SU-DHL-6 (cell line): ENCODE results near the gene TMC3.

Source experiments
- H2AFZ ChIP-seq: fragments of 200-600 bp; sonication (generic); 2 replicates; pipeline ENCODE4 v1.6.1; 2014; ENCODE audit warnings: low read depth, mild to moderate bottlenecking, moderate library complexity, mixed read lengths, antibody characterized with exemption, low read length; ENCODE audit not compliant: severe bottlenecking
- H3F3A ChIP-seq: fragments of 200-600 bp; shearing (Covaris generic); 2 replicates; pipeline ENCODE4 v1.6.0; 2016; ENCODE audit warnings: antibody characterized with exemption, mild to moderate bottlenecking; ENCODE audit not compliant: insufficient read depth
- H3K27ac ChIP-seq: fragments of 200-600 bp; sonication (generic); 2 replicates; pipeline ENCODE4 v1.5.1; 2016; ENCODE audit warnings: low read depth, mild to moderate bottlenecking, low read length, moderate library complexity, mixed read lengths
- H3K27me3 ChIP-seq: fragments of 200-600 bp; sonication (generic), shearing (Covaris generic); 2 replicates; pipeline ENCODE4 v1.6.0; 2014; ENCODE audit warnings: mild to moderate bottlenecking, low read length
- H3K36me3 ChIP-seq: fragments of 200-600 bp; sonication (generic); 2 replicates; pipeline ENCODE4 v1.6.1; 2014; ENCODE audit warnings: mild to moderate bottlenecking, low read length, mixed read lengths
- H3K4me2 ChIP-seq: fragments of 300-600, 200-600 bp; shearing (Covaris generic), sonication (generic); 2 replicates; pipeline ENCODE4 v1.6.0; 2014; ENCODE audit warnings: low read length, low read depth, mild to moderate bottlenecking; ENCODE audit not compliant: poor library complexity, severe bottlenecking
- H3K4me3 ChIP-seq: fragments of 200-600 bp; sonication (generic); 2 replicates; pipeline ENCODE4 v1.5.1; 2014; ENCODE audit warnings: antibody characterized with exemption, low read length, mild to moderate bottlenecking, mixed read lengths; ENCODE audit not compliant: insufficient read depth, poor library complexity, severe bottlenecking
- H3K79me2 ChIP-seq: fragments of 200-600 bp; sonication (generic); 2 replicates; pipeline ENCODE4 v1.6.1; 2014; ENCODE audit warnings: mild to moderate bottlenecking, low read length, moderate library complexity; ENCODE audit not compliant: insufficient read depth
- H3K9ac ChIP-seq: fragments of 200-600 bp; sonication (generic); 2 replicates; pipeline ENCODE4 v1.7.0; 2014; ENCODE audit warnings: mild to moderate bottlenecking, low read length
- H3K9me2 ChIP-seq: fragments of 200-600 bp; sonication (generic); replicated peaks from 2 replicates; pipeline ENCODE4 v1.6.1; 2014; ENCODE audit warnings: low read length; ENCODE audit not compliant: insufficient read depth
- H3K9me3 ChIP-seq: fragments of 200-600 bp; sonication (generic); 2 replicates; pipeline ENCODE4 v1.6.1; 2014; ENCODE audit warnings: low read length, mixed read lengths; ENCODE audit not compliant: insufficient read depth
- H4K20me1 ChIP-seq: fragments of 200-600 bp; sonication (generic); 2 replicates; pipeline ENCODE4 v1.6.1; 2014; ENCODE audit warnings: low read depth, mild to moderate bottlenecking, antibody characterized with exemption, low read length, moderate library complexity, mixed read lengths
- CTCF ChIP-seq: fragments of 200-600 bp; sonication (generic); IDR thresholded peaks from one replicate; pipeline ENCODE4 v1.5.1; 2017; ENCODE audit warnings: antibody characterized with exemption, mild to moderate bottlenecking, low read length, moderate library complexity; ENCODE audit not compliant: insufficient read depth, poor library complexity, severe bottlenecking
- EZH2phosphoT487 ChIP-seq: fragments of 200-600 bp; sonication (generic), shearing (Covaris generic); conservative IDR thresholded peaks from 2 replicates; pipeline ENCODE4 v1.6.1; 2018; ENCODE audit warnings: mild to moderate bottlenecking, antibody characterized with exemption, low read length, moderate library complexity, mixed read lengths

TMC3 gene

DNA sequence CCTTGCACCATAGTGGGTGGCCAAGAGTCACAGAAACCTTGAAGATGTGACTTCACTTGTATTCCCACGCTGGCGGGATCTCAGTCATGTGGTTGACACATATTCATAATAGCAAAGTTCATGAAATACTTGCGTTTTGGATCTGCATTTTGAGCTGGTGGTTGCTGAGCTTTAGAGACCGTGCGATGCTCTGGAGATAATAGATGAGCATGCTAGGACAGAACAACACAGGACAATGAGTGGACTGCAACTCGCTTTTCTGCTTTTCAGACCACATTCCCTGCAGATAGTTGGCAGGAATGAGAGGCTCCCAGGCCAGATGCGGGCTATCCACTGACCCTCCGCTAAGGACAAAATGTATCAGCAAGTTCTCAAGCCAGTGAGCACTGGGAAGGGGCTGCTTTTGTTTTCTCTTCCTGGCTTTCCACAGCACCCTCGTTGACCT, 36.3 kb downstream of the TMC3 start:
- Histone ChIP-seq H3K27me3 (no peaks in the 10 kb centered on the region), H3F3A (no peaks in the 10 kb centered on the region), H3K9me2 (no peaks in the 10 kb centered on the region), H4K20me1 (no peaks in the 10 kb centered on the region), H3K9me3 (no peaks in the 10 kb centered on the region), H3K27ac (no peak overlapping the region), H3K79me2 (no peaks in the 10 kb centered on the region), H3K4me3 (no peak overlapping the region), H3K9ac (no peak overlapping the region), H2AFZ (no peak overlapping the region), H3K4me2 (no peak overlapping the region), H3K36me3 (no peaks in the 10 kb centered on the region)
- TF ChIP-seq EZH2phosphoT487 (no peak), CTCF (no peak)

- Histone ChIP-seq H4K20me1 (no peaks in the 10 kb centered on the region), H3K9me3 (no peaks in the 10 kb centered on the region), H3K4me2 (no peak overlapping the region), H2AFZ (no peak overlapping the region), H3K27me3 (no peaks in the 10 kb centered on the region), H3K9ac (no peak overlapping the region), H3K4me3 (no peak overlapping the region), H3K79me2 (no peaks in the 10 kb centered on the region), H3K27ac (no peak overlapping the region), H3K9me2 (no peaks in the 10 kb centered on the region), H3F3A (no peaks in the 10 kb centered on the region), H3K36me3 (no peaks in the 10 kb centered on the region)
- no peak for TF ChIP-seq EZH2phosphoT487
- TF ChIP-seq CTCF = no peak
Observed at GRCh38 chr15:81337241-81337640, 36.8 kb downstream of the TMC3 start.

DNA sequence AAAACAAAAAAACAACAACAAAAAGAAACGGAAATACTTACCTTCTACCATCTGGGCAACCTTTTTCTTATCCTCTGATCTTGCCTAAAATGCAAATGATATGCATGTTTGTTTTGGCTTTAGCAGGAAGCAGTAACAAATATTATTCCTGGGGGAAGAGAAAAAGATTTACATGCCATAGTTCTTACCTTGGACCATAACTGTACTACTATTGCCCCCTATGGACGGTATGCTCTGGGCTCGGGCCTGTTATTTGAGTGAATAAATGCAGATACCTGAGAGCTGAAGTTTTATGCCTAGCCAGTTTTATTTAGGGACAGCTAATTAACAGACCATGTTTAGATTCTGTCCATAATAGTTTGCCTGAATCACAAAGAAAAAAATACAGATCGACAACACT, 37.4 kb downstream of the TMC3 start:
- Histone ChIP-seq H3K9me3 (no peaks in the 10 kb centered on the region), H3K4me2 (no peak overlapping the region), H3K27ac (no peak overlapping the region), H4K20me1 (no peaks in the 10 kb centered on the region), H3K36me3 (no peaks in the 10 kb centered on the region), H3K9ac (no peak overlapping the region), H3K79me2 (no peaks in the 10 kb centered on the region), H2AFZ (no peak overlapping the region), H3F3A (no peaks in the 10 kb centered on the region), H3K27me3 (no peaks in the 10 kb centered on the region), H3K9me2 (no peaks in the 10 kb centered on the region), H3K4me3 (no peak overlapping the region)
- no peak for TF ChIP-seq EZH2phosphoT487
- peak; percentile 40 for TF ChIP-seq CTCF
